GM23248 (cell line): ENCODE measurements around the gene CCDC141. TPM values are rescaled to one million over a fixed set of nuclear protein-coding genes. Genes with fewer than 3 reads are reported as not detected.

Experiments
- DNase-seq: peaks from one replicate; pipeline ENCODE4 v3.0.0-alpha.2; 2015
- H2AFZ ChIP-seq: fragments of 200-600 bp; sonication (generic); 2 replicates; pipeline ENCODE4 v1.6.1; 2016; ENCODE audit warnings: antibody characterized with exemption
- H3F3A ChIP-seq: fragments of 200-600 bp; sonication (generic); 2 replicates; pipeline ENCODE4 v1.6.1; 2016; ENCODE audit warnings: mild to moderate bottlenecking, antibody characterized with exemption, mixed run types; ENCODE audit not compliant: insufficient read depth
- H3K27ac ChIP-seq: fragments of 200-600 bp; sonication (generic); 2 replicates; pipeline ENCODE4 v1.5.1; 2016; ENCODE audit warnings: mild to moderate bottlenecking
- H3K27me3 ChIP-seq: fragments of 200-600 bp; sonication (generic); replicated peaks from 2 replicates; pipeline ENCODE4 v1.6.1; 2016; ENCODE audit warnings: mild to moderate bottlenecking; ENCODE audit not compliant: insufficient read depth
- H3K36me3 ChIP-seq: fragments of 200-600 bp; sonication (generic); 2 replicates; pipeline ENCODE4 v1.6.1; 2016; ENCODE audit warnings: low read depth, mild to moderate bottlenecking
- H3K4me1 ChIP-seq: fragments of 200-600 bp; sonication (generic); 2 replicates; pipeline ENCODE4 v1.6.1; 2016; ENCODE audit warnings: mild to moderate bottlenecking; ENCODE audit not compliant: insufficient read depth
- H3K4me2 ChIP-seq: fragments of 200-600 bp; sonication (generic); one replicate; pipeline ENCODE4 v1.6.1; 2016; ENCODE audit warnings: mild to moderate bottlenecking; ENCODE audit not compliant: unreplicated experiment
- H3K4me3 ChIP-seq: fragments of 200-600 bp; sonication (generic); 2 replicates; pipeline ENCODE4 v1.5.1; 2016; ENCODE audit warnings: mild to moderate bottlenecking
- H3K79me2 ChIP-seq: fragments of 200-600 bp; sonication (generic); 2 replicates; pipeline ENCODE4 v1.6.1; 2016; ENCODE audit warnings: mild to moderate bottlenecking; ENCODE audit not compliant: insufficient read depth
- H3K9ac ChIP-seq: fragments of 200-600 bp; sonication (generic); 2 replicates; pipeline ENCODE4 v1.6.1; 2016; ENCODE audit warnings: mild to moderate bottlenecking
- H3K9me2 ChIP-seq: fragments of 200-600 bp; sonication (generic); 2 replicates; pipeline ENCODE4 v1.6.1; 2016; ENCODE audit warnings: mixed run types, mild to moderate bottlenecking, moderate library complexity; ENCODE audit not compliant: insufficient read depth
- H3K9me3 ChIP-seq: fragments of 200-600 bp; sonication (generic); one replicate; pipeline ENCODE4 v1.6.1; 2017; ENCODE audit warnings: low read depth
- H4K20me1 ChIP-seq: fragments of 200-600 bp; sonication (generic); 2 replicates; pipeline ENCODE4 v1.6.0; 2016; ENCODE audit not compliant: insufficient read depth
- EZH2 ChIP-seq: fragments of 200-600 bp; sonication (generic); IDR thresholded peaks from 2 replicates; pipeline ENCODE4 v1.6.1; 2018; ENCODE audit warnings: antibody characterized with exemption, mild to moderate bottlenecking; ENCODE audit not compliant: insufficient read depth, poor library complexity, severe bottlenecking
- EZH2phosphoT487 ChIP-seq: fragments of 200-600 bp; sonication (generic); IDR thresholded peaks from 2 replicates; pipeline ENCODE4 v1.6.1; 2018; ENCODE audit warnings: antibody characterized with exemption, moderate library complexity, mild to moderate bottlenecking, low read depth; ENCODE audit not compliant: insufficient read depth
- WGBS, 2 experiments: methylation state at CpG; one replicate each; pipeline ENCODE4 v1.1.6; 2015 to 2017; ENCODE audit warnings: low lambda C conversion rate in 2 of 2, low coverage in 1 of 2; ENCODE audit errors: missing lambda C conversion rate in 2 of 2; 5-methylcytosine and 5-hydroxymethylcytosine counted together
- in situ Hi-C: fragments of 300-500 bp; cut with MboI; formaldehyde crosslinking; loops from 2 replicates; pipeline ENCODE4 v1.15.0; 2020
- polyA plus RNA-seq: library from polyadenylated mRNA; unstranded; fragments of >200 nt; fragmentation: Nextera tagmentation; extraction: Ambion mirVana; gene quantifications from 2 replicates; pipeline ENCODE4 v1.2.1, GENCODE V29; 2016
- total RNA-seq: library from RNA; depleted of rRNA; stranded (reverse); fragments of >200 nt; shearing (Covaris generic); gene quantifications from 2 replicates; pipeline ENCODE4 v1.2.3, GENCODE V29; 2014; rRNA removed

CCDC141 gene, protein sequence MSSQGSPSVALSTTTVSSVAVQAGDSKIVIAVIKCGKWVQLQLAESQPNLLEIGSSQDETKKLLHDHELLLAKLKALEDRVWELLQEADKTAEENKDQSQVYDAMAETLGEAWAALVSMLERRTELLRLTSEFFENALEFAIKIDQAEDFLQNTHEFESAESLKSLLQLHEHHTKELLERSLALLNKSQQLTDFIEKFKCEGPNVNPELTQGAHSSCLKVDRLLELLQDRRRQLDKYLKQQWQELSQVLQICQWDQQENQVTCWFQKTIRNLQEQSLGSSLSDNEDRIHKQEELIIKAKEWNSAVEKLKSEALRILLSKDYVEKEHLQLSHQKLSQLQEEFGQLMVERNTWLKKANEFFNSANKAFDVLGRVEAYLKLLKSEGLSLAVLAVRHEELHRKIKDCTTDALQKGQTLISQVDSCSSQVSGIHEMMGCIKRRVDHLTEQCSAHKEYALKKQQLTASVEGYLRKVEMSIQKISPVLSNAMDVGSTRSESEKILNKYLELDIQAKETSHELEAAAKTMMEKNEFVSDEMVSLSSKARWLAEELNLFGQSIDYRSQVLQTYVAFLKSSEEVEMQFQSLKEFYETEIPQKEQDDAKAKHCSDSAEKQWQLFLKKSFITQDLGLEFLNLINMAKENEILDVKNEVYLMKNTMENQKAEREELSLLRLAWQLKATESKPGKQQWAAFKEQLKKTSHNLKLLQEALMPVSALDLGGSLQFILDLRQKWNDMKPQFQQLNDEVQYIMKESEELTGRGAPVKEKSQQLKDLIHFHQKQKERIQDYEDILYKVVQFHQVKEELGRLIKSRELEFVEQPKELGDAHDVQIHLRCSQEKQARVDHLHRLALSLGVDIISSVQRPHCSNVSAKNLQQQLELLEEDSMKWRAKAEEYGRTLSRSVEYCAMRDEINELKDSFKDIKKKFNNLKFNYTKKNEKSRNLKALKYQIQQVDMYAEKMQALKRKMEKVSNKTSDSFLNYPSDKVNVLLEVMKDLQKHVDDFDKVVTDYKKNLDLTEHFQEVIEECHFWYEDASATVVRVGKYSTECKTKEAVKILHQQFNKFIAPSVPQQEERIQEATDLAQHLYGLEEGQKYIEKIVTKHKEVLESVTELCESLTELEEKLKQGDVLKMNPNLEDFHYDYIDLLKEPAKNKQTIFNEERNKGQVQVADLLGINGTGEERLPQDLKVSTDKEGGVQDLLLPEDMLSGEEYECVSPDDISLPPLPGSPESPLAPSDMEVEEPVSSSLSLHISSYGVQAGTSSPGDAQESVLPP (N-terminal part only)
- total RNA-seq (not detected in 2 replicates), polyA plus RNA-seq (0.15 TPM in 1 of 2 replicates, not detected in the other)

DNA sequence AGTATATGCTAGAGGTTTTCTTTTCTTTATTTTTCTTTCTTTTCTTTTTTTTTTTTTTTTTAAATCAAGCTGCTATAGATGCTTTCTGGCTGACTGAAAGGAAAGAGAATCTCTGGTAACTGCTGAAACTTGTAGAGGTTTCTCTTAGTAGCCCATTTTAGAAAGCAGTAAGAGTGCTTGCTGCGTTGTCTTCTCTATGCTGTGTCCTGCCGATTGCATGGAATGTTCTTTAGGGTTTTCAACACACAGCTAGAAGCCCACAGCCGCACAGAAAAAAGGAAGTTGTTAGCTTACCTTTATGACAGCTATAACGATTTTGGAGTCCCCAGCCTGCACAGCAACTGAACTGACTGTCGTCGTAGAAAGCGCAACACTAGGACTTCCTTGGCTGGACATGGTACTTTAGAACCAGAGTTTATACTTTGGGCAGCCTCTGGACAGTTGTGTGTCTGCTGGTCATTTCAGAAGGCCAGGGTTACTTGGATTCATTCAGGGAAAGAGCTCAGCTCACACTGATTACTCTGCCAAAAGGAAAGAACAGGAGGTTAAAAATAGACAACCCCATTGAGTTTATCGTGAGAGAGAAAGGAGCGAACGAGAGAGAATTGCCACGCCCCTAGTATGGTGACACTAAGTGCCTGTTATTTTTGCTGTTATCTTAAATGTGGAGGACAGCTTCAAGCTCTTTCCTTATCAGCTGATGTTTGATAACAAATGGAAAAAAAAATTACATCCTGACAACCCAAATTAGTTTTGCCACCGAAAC lies at the start of gene CCDC141:
CCDC141 (minus strand) TSS at position 592 of the 766 bp plus-strand sequence; CDS start at position 396, 196 bp downstream.
- 39 to 41% methylated on average over 12 of the region's 12 CpGs for WGBS, 2 experiments
- no peaks in the 10 kb centered on the region for H3K36me3 ChIP-seq
- no peak within 1 kb of the TSS for H3K27ac ChIP-seq
- no peak within 1 kb of the TSS for H3K4me3 ChIP-seq
- no peaks in the 10 kb centered on the region for H3K9me3 ChIP-seq
- no peak for TF ChIP-seq EZH2
- TF ChIP-seq EZH2phosphoT487, result no peak
- no peaks in the 10 kb centered on the region for H3F3A ChIP-seq
- no peaks in the 10 kb centered on the region for H3K4me1 ChIP-seq
- H4K20me1 ChIP-seq, result no peaks in the 10 kb centered on the region
- no peak within 1 kb of the TSS for H2AFZ ChIP-seq
- in situ Hi-C loops, result no loop called here
- no peaks in the 10 kb centered on the region for H3K9me2 ChIP-seq
- no peak within 1 kb of the TSS for H3K9ac ChIP-seq
- no peak for DNase-seq
- H3K27me3 ChIP-seq, result no peaks in the 10 kb centered on the region
- H3K4me2 ChIP-seq, result no peak within 1 kb of the TSS
- no peaks in the 10 kb centered on the region for H3K79me2 ChIP-seq

DNA sequence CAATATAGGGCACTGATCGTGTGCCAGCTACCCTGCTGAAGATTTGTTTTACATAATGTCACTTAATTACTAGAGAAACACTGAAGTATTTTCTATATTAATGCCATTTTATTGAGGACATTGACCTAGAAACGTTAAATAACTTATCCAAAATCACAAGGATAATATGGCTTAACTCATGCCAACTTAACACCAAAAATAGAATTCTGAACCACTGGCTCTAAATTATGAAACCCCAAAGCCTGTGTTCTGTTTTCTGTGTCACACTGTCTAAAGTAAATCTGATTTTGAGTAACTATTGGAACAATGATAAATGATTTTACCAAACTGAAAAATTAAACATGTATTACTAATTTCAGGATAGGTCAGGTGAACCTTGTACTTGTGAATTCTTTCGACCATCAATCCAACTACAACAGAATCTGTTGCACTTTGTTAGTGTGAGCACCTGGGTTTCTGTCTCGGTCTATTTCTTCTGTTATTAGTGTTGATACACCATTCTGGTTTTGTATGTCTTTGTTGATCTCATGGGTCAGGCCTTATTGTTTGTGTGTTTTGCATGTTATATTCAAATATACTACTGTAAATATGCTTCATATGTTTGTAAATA lies 48.2 kb upstream of the CCDC141 start:
- no peaks in the 10 kb centered on the region for H3K9me2 ChIP-seq
- 74 to 81% methylated on average over 4 of the region's 4 CpGs for WGBS, 2 experiments
- in situ Hi-C loops, result no loop called here
- no peak overlapping the region for H2AFZ ChIP-seq
- H3K9me3 ChIP-seq, result no peaks in the 10 kb centered on the region
- H3K79me2 ChIP-seq, result no peaks in the 10 kb centered on the region
- no peaks in the 10 kb centered on the region for H4K20me1 ChIP-seq
- H3K27ac ChIP-seq, result no peak overlapping the region
- no peak for DNase-seq
- H3F3A ChIP-seq, result no peaks in the 10 kb centered on the region
- no peak overlapping the region for H3K9ac ChIP-seq
- no peaks in the 10 kb centered on the region for H3K36me3 ChIP-seq
- no peaks in the 10 kb centered on the region for H3K27me3 ChIP-seq
- no peaks in the 10 kb centered on the region for H3K4me1 ChIP-seq
- H3K4me3 ChIP-seq, result no peak overlapping the region
- H3K4me2 ChIP-seq, result no peak overlapping the region
- TF ChIP-seq EZH2 (no peak), EZH2phosphoT487 (no peak)

DNA sequence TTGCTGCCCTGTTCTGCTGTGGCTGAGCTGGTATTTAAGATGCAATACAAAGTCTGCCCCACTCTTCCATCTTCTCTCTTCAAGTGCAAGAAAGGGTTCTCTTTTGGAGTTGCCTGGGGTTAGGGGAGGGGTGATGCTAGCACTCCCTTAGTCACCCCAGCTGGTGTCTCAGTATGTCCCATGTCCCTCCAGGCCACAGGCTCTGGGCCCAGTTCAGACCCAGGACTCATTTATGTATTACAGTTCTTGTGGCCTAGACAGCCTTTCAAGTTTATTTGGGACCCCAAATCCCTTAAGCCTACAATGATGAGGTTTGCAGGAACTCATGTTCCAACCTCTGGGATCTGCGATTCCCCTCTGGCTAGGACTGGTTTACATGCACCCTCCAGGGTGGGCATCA lies 47.2 kb upstream of the CCDC141 start:
- Histone ChIP-seq H3F3A (no peaks in the 10 kb centered on the region), H3K9ac (no peak overlapping the region), H3K36me3 (no peaks in the 10 kb centered on the region), H3K9me3 (no peaks in the 10 kb centered on the region), H3K79me2 (no peaks in the 10 kb centered on the region), H2AFZ (no peak overlapping the region), H3K4me2 (no peak overlapping the region), H3K9me2 (no peaks in the 10 kb centered on the region), H3K27ac (no peak overlapping the region), H3K4me3 (no peak overlapping the region), H4K20me1 (no peaks in the 10 kb centered on the region), H3K27me3 (no peaks in the 10 kb centered on the region), H3K4me1 (no peaks in the 10 kb centered on the region)
- TF ChIP-seq EZH2 (no peak), EZH2phosphoT487 (no peak)
- in situ Hi-C loops, result no loop called here
- no peak for DNase-seq
- WGBS, 2 experiments, result 45 to 53% methylated on average over 1 of the region's 1 CpG
